HG03108 (cell line): Measurements from ENCODE around the gene MALL.
"Not testable (repeated sequence)": the region's sequence is repeated elsewhere in the genome, so short reads cannot be mapped to it uniquely, and the experiment has no call there.

Experiments used
- ATAC-seq: cut with Tn5 transposase; IDR thresholded peaks from one replicate; pipeline ENCODE4 v1.9.1; 2021; ENCODE audit warnings: moderate library complexity; ENCODE audit not compliant: unreplicated experiment

Gene MALL

GRCh38 chr2:110099471-110100225 is 16.0 kb downstream of the MALL start:
- no peak for ATAC-seq

- no peak for ATAC-seq
Measured at GRCh38 chr2:110099038-110099425, 16.6 kb downstream of the MALL start.

GRCh38 chr2:110097506-110098220 is 18.0 kb downstream of the MALL start:
- ATAC-seq, result no peak

GRCh38 chr2:110095994-110096633 is 19.5 kb downstream of the MALL start:
- no peak for ATAC-seq

- ATAC-seq, result not testable (repeated sequence)
Measured at GRCh38 chr2:110094884-110095534, 20.6 kb downstream of the MALL start.

- not testable (repeated sequence) for ATAC-seq
Measured at GRCh38 chr2:110093924-110094323, 21.7 kb downstream of the MALL start.

GRCh38 chr2:110090164-110090563 is 25.5 kb downstream of the MALL start:
- ATAC-seq, result not testable (repeated sequence)

GRCh38 chr2:110083757-110084156 is 31.9 kb downstream of the MALL start:
- not testable (repeated sequence) for ATAC-seq

GRCh38 chr2:110083162-110083561 is 32.5 kb downstream of the MALL start:
- ATAC-seq, result not testable (repeated sequence)

- ATAC-seq, result not testable (repeated sequence)
Measured at GRCh38 chr2:110078104-110078503, 37.5 kb downstream of the MALL start.

GRCh38 chr2:110075896-110076295 is 39.7 kb downstream of the MALL start:
- not testable (repeated sequence) for ATAC-seq

- ATAC-seq, result not testable (repeated sequence)
Measured at GRCh38 chr2:110069869-110070268, 45.8 kb downstream of the MALL start.

- not testable (repeated sequence) for ATAC-seq
Measured at GRCh38 chr2:110068153-110068552, 47.5 kb downstream of the MALL start.

- ATAC-seq, result not testable (repeated sequence)
Measured at GRCh38 chr2:110062332-110062731, 53.3 kb downstream of the MALL start.

GRCh38 chr2:110060550-110060949 is 55.1 kb downstream of the MALL start:
- ATAC-seq, result not testable (repeated sequence)

GRCh38 chr2:110059694-110060358 is 55.8 kb downstream of the MALL start:
- not testable (repeated sequence) for ATAC-seq

- not testable (repeated sequence) for ATAC-seq
Measured at GRCh38 chr2:110059009-110059693, 56.5 kb downstream of the MALL start.

GRCh38 chr2:110058034-110058433 is 57.6 kb downstream of the MALL start:
- not testable (repeated sequence) for ATAC-seq

GRCh38 chr2:110055819-110056408 is 59.7 kb downstream of the MALL start:
- ATAC-seq, result not testable (repeated sequence)
